Keratinocyte (primary cell): ENCODE results near the gene HSP90AB1. TPM values are rescaled to one million over a fixed set of nuclear protein-coding genes. Genes with fewer than 3 reads are reported as not detected.

Source experiments
- DNase-seq: peaks from one replicate; pipeline ENCODE4 v3.0.0-alpha.2; 2011; ENCODE audit warnings: low read depth, missing footprints, low spot score
- FAIRE-seq: peaks from 2 replicates; lab custom pipeline; 2011; peaks lifted over from hg19 to GRCh38; lab: Jason Lieb, UNC
- H2AFZ ChIP-seq: 2 replicates; pipeline ENCODE4 v1.6.0; 2012; ENCODE audit warnings: low read length, control low read depth, inconsistent platforms; ENCODE audit not compliant: control insufficient read depth
- H3K27ac ChIP-seq: 2 replicates; pipeline ENCODE4 v1.5.1; 2011; ENCODE audit warnings: low read length; ENCODE audit not compliant: control insufficient read depth, insufficient read depth
- H3K27me3 ChIP-seq: 3 replicates; pipeline ENCODE4 v1.6.0; 2011; ENCODE audit warnings: low read length; ENCODE audit not compliant: control insufficient read depth, insufficient read depth; ENCODE audit errors: extremely low read depth
- H3K36me3 ChIP-seq, 2 experiments: 2 replicates in 1 of 2; 3 replicates in 1 of 2; pipeline ENCODE4 v1.5.1; 2011; ENCODE audit warnings: low read length in 2 of 2, mild to moderate bottlenecking in 1 of 2; ENCODE audit not compliant: control insufficient read depth in 2 of 2, insufficient read depth in 2 of 2; ENCODE audit errors: extremely low read depth in 1 of 2
- H3K4me1 ChIP-seq: 3 replicates; pipeline ENCODE4 v1.5.1; 2011; ENCODE audit warnings: low read length; ENCODE audit not compliant: control insufficient read depth, insufficient read depth; ENCODE audit errors: extremely low read depth
- H3K4me2 ChIP-seq: 3 replicates; pipeline ENCODE4 v1.6.0; 2011; ENCODE audit warnings: low read depth, low read length; ENCODE audit not compliant: control insufficient read depth, insufficient read depth; ENCODE audit errors: extremely low read depth
- H3K4me3 ChIP-seq, 3 experiments: fragments of 200-600 bp in 1 of 3; sonication (generic) in 1 of 3; 2 replicates in 2 of 3; 3 replicates in 1 of 3; pipeline ENCODE4 v1.5.1; 2011 to 2016; ENCODE audit warnings: low read length in 3 of 3, mild to moderate bottlenecking in 3 of 3, control low read depth in 2 of 3, inconsistent platforms in 1 of 3, low read depth in 1 of 3, mixed read lengths in 1 of 3, mixed run types in 1 of 3, moderate library complexity in 1 of 3; ENCODE audit not compliant: control insufficient read depth in 2 of 3, insufficient read depth in 2 of 3; ENCODE audit errors: extremely low read depth in 1 of 3
- H3K79me2 ChIP-seq: 2 replicates; pipeline ENCODE4 v1.6.0; 2012; ENCODE audit warnings: low read length; ENCODE audit not compliant: control insufficient read depth, insufficient read depth
- H3K9ac ChIP-seq: 3 replicates; pipeline ENCODE4 v1.6.0; 2011; ENCODE audit warnings: low read length; ENCODE audit not compliant: control insufficient read depth, insufficient read depth; ENCODE audit errors: extremely low read depth
- H3K9me1 ChIP-seq: 3 replicates; pipeline ENCODE4 v1.6.0; 2011; ENCODE audit warnings: low read length; ENCODE audit not compliant: control insufficient read depth, insufficient read depth; ENCODE audit errors: extremely low read depth
- H3K9me3 ChIP-seq: 2 replicates; pipeline ENCODE4 v1.5.1; 2012; ENCODE audit warnings: low read depth, low read length; ENCODE audit not compliant: control insufficient read depth
- H4K20me1 ChIP-seq: 3 replicates; pipeline ENCODE4 v1.6.0; 2011; ENCODE audit warnings: low read length; ENCODE audit not compliant: control insufficient read depth, insufficient read depth; ENCODE audit errors: extremely low read depth
- CTCF ChIP-seq, 3 experiments: IDR thresholded peaks in 1 of 3; conservative IDR thresholded peaks in 1 of 3; optimal IDR thresholded peaks in 1 of 3; 2 replicates in 2 of 3; 3 replicates in 1 of 3; pipeline versions ENCODE3 to v1.5.1; 2011; ENCODE audit warnings: low read length in 3 of 3, mild to moderate bottlenecking in 3 of 3, moderate library complexity in 2 of 3, control low read depth in 1 of 3, inconsistent platforms in 1 of 3; ENCODE audit not compliant: insufficient read depth in 2 of 3; ENCODE audit errors: extremely low read depth in 1 of 3
- EZH2 ChIP-seq: IDR thresholded peaks from one replicate; pipeline ENCODE4 v1.6.1; 2012; ENCODE audit warnings: inconsistent platforms, mild to moderate bottlenecking, low read length, moderate library complexity
- dilution Hi-C: fragments of 300-500 bp; cut with MboI; formaldehyde crosslinking; loops from one replicate; pipeline ENCODE4 v1.7.0; 2020; ENCODE audit warnings: low sequenced_read_pairs; ENCODE audit not compliant: extremely low pct_ligation_motif_present
- polyA plus RNA-seq, 5 experiments: library from polyadenylated mRNA; depleted of rRNA in 3 of 5; stranded (reverse) in 3 of 5; stranded (forward) in 1 of 5; unstranded in 1 of 5; fragments of >200 nt; gene quantifications; 1 replicate in 1 of 5; 2 replicates in 3 of 5; 3 replicates in 1 of 5; pipeline versions ENCODE4 v1.2.1 to v1.2.3, GENCODE V29; 2011 to 2012; ENCODE audit warnings: missing spikeins in 2 of 5, low read depth in 1 of 5, low replicate concordance in 1 of 5

HSP90AB1 gene
- polyA plus RNA-seq, 1 donor (not counting 4 experiments of a cell fraction or from before 2014, with no cell fraction given): 1,089 TPM

GRCh38 chr6:44271406-44271723 lies 24.5 kb downstream of the HSP90AB1 start:
- Histone ChIP-seq H3K4me2 (no peak overlapping the region), H3K4me1 (peaks cover 7% of the 10 kb centered on the region), H4K20me1 (peaks cover 3% of the 10 kb centered on the region), H3K9me3 (no peaks in the 10 kb centered on the region), H2AFZ (no peak overlapping the region), H3K79me2 (no peaks in the 10 kb centered on the region), H3K27me3 (peaks cover 62% of the 10 kb centered on the region), H3K9me1 (no peaks in the 10 kb centered on the region), H3K9ac (no peak overlapping the region), H3K36me3 (no peaks in the 10 kb centered on the region), H3K27ac (no peak overlapping the region), H3K4me3 (no peak overlapping the region)
- TF ChIP-seq CTCF (optimal IDR thresholded peaks at IDR 0.05 in 1 of 3, IDR thresholded peaks at IDR 0.05 in 1 of 3, conservative IDR thresholded peaks at IDR 0.05 in 1 of 3; ENCODE audit: extremely low read depth in 1 of 3, insufficient read depth in 2 of 3, low read length in 3 of 3) (no peak), EZH2 (peak; percentile 78)
- no peak for FAIRE-seq
- no peak for DNase-seq
- dilution Hi-C loops: no loop called here

GRCh38 chr6:44271914-44272313 lies 25.0 kb downstream of the HSP90AB1 start:
- Histone ChIP-seq H3K9ac (no peak overlapping the region), H3K4me1 (peaks cover 7% of the 10 kb centered on the region), H3K27me3 (peaks cover 68% of the 10 kb centered on the region), H3K27ac (no peak overlapping the region), H4K20me1 (peaks cover 3% of the 10 kb centered on the region), H3K4me2 (no peak overlapping the region), H3K9me1 (no peaks in the 10 kb centered on the region), H2AFZ (no peak overlapping the region), H3K79me2 (no peaks in the 10 kb centered on the region), H3K36me3 (no peaks in the 10 kb centered on the region), H3K4me3 (no peak overlapping the region), H3K9me3 (no peaks in the 10 kb centered on the region)
- FAIRE-seq (no peak), DNase-seq (no peak)
- dilution Hi-C loops: no loop called here
- no peak for TF ChIP-seq CTCF (optimal IDR thresholded peaks at IDR 0.05 in 1 of 3, IDR thresholded peaks at IDR 0.05 in 1 of 3, conservative IDR thresholded peaks at IDR 0.05 in 1 of 3; ENCODE audit: extremely low read depth in 1 of 3, insufficient read depth in 2 of 3, low read length in 3 of 3)
- no peak for TF ChIP-seq EZH2
